ENCODE results near the gene ADGRL2.

The ADGRL2 gene

GRCh38 chr1:81819613-81820012, 18.9 kb downstream of the ADGRL2 start:
- TF ChIP-seq CTCF (conservative IDR thresholded peaks at IDR 0.05; ENCODE audit: low read length): no peak
- DNase-seq (ENCODE audit: low read depth): no peak
- no peak overlapping the region for H3K4me3 ChIP-seq (ENCODE audit: low read length)

GRCh38 chr1:81820765-81821164, 20.0 kb downstream of the ADGRL2 start:
- no peak for DNase-seq (ENCODE audit: low read depth)
- H3K4me3 ChIP-seq (ENCODE audit: low read length): no peak overlapping the region
- TF ChIP-seq CTCF (conservative IDR thresholded peaks at IDR 0.05; ENCODE audit: low read length): no peak

- no peak for TF ChIP-seq CTCF (conservative IDR thresholded peaks at IDR 0.05; ENCODE audit: low read length)
- no peak overlapping the region for H3K4me3 ChIP-seq (ENCODE audit: low read length)
Measured at GRCh38 chr1:81823082-81823481, 22.3 kb downstream of the ADGRL2 start.

GRCh38 chr1:81824759-81825158, 24.0 kb downstream of the ADGRL2 start:
- TF ChIP-seq CTCF (conservative IDR thresholded peaks at IDR 0.05; ENCODE audit: low read length): no peak
- DNase-seq (ENCODE audit: low read depth): no peak
- H3K4me3 ChIP-seq (ENCODE audit: low read length): no peak overlapping the region

More at GRCh38 chr1:81823082-81823481, 22.3 kb downstream of the ADGRL2 start:
- no peak for DNase-seq (ENCODE audit: low read depth)

- DNase-seq (ENCODE audit: low read depth): no peak
- H3K4me3 ChIP-seq (ENCODE audit: low read length): no peak overlapping the region
- no peak for TF ChIP-seq CTCF (conservative IDR thresholded peaks at IDR 0.05; ENCODE audit: low read length)
Measured at GRCh38 chr1:81827942-81828341, 27.2 kb downstream of the ADGRL2 start.

- no peak for TF ChIP-seq CTCF (conservative IDR thresholded peaks at IDR 0.05; ENCODE audit: low read length)
- DNase-seq (ENCODE audit: low read depth): peak; percentile 46
Measured at GRCh38 chr1:81832573-81832972, 31.8 kb downstream of the ADGRL2 start.

GRCh38 chr1:81833722-81834121, 33.0 kb downstream of the ADGRL2 start:
- TF ChIP-seq CTCF (conservative IDR thresholded peaks at IDR 0.05; ENCODE audit: low read length): no peak
- no peak overlapping the region for H3K4me3 ChIP-seq (ENCODE audit: low read length)
- no peak for DNase-seq (ENCODE audit: low read depth)

More at GRCh38 chr1:81832573-81832972, 31.8 kb downstream of the ADGRL2 start:
- H3K4me3 ChIP-seq (ENCODE audit: low read length): no peak overlapping the region

Measured in AG10803 (cell line).